ENCODE results near the gene IL4R. TPM values are rescaled to one million over a fixed set of nuclear protein-coding genes. Genes with fewer than 3 reads are reported as not detected.

The IL4R gene
- total and polyA plus RNA-seq, 2 of the 13 experiments (the other 11 are each of a cell fraction or from before 2014, with no cell fraction given): 15.9 to 49.6 TPM

GRCh38 chr16:27320261-27321012, 6.7 kb downstream of the IL4R start:
- WGBS (ENCODE audit: low lambda C conversion rate): 96% methylated on average over 11 of the region's 12 CpGs
- in situ Hi-C loops (cut with HindIII; ENCODE audit: extremely low pct_ligation_motif_present, low pct_unique_long_range_greater_than_20kb) (no loop called here), intact Hi-C loops (cut with micrococcal nuclease; ENCODE audit: unreplicated experiment) (no loop called here)
- H3K4me3 ChIP-seq (replicated peaks in 1 of 3; ENCODE audit: insufficient read depth in 1 of 3, low read depth in 2 of 3, low read length in 3 of 3): no peak overlapping the region
- H3K9me3 ChIP-seq (ENCODE audit: low read length): no peaks in the 10 kb centered on the region
- H3K27ac ChIP-seq (ENCODE audit: extremely low read length, insufficient read depth, low read length): no peak overlapping the region
- no peak overlapping the region for H3K9ac ChIP-seq (ENCODE audit: insufficient read depth, low read depth, low read length)
- FAIRE-seq (no peak), ATAC-seq (no peak), DNase-seq (ENCODE audit: low spot score) (no peak)
- no TSS peak for BruUV-seq (replicated peaks)
- peaks cover 2% of the 10 kb centered on the region; the same call in 1 of the 2 replicates for H4K20me1 ChIP-seq (ENCODE audit: insufficient read depth, low read length)
- TF ChIP-seq PRDM4 (CRISPR knock-in tag; IDR thresholded peaks at IDR 0.05; ENCODE audit: borderline replicate concordance) (no peak), REPIN1 (CRISPR knock-in tag; IDR thresholded peaks at IDR 0.05; ENCODE audit: borderline replicate concordance, low read depth) (no peak), KMT2B (CRISPR knock-in tag; IDR thresholded peaks at IDR 0.05) (no peak), ZNF687 (CRISPR knock-in tag; IDR thresholded peaks at IDR 0.05) (no peak), ZNF276 (CRISPR knock-in tag; IDR thresholded peaks at IDR 0.05; ENCODE audit: low read depth) (no peak), TCF12 (IDR thresholded peaks at IDR 0.05) (no peak), TCF12 (CRISPR knock-in tag; IDR thresholded peaks at IDR 0.05) (no peak), SRSF1 (optimal IDR thresholded peaks at IDR 0.05; ENCODE audit: low read depth, low read length) (no peak), ZSCAN25 (CRISPR knock-in tag; IDR thresholded peaks at IDR 0.05) (no peak), ZNF781 (CRISPR knock-in tag; IDR thresholded peaks at IDR 0.05; ENCODE audit: borderline replicate concordance, not compliant biosample characterization) (no peak)
- H3K79me2 ChIP-seq (ENCODE audit: insufficient read depth, low read length): peaks cover 59% of the 10 kb centered on the region
- peaks cover 0 to 2% of the 10 kb centered on the region in 2 experiments; a peak in 2 of 5 replicates for H3K36me3 ChIP-seq (replicated peaks in 1 of 2; ENCODE audit: control insufficient read depth in 1 of 2, insufficient read depth in 2 of 2, low read length in 2 of 2)
- ChIA-PET POLR2A (interaction anchor here (1.1 to 3.4 kb wide), 4 partner anchors 46 to 117 kb away, joined by 3 to 13 read pairs (median 4); partner anchors contain the start of genes KDM8 and NSMCE1), CTCF (ENCODE audit: low intra/inter-chr PET ratio, low total read pairs) (no interaction called here)
- H3K4me2 ChIP-seq (ENCODE audit: low read depth, low read length): no peak overlapping the region
- no peaks in the 10 kb centered on the region for H3K27me3 ChIP-seq (ENCODE audit: control insufficient read depth in 1 of 2, insufficient read depth in 2 of 2, low read length in 2 of 2)
- peaks cover 81% of the 10 kb centered on the region for H3K4me1 ChIP-seq (ENCODE audit: insufficient read depth, low read length)
- H2AFZ ChIP-seq (ENCODE audit: low read length): no peak overlapping the region

Data from HepG2 (cell line).